Endothelial cell of umbilical vein (primary cell): ENCODE data around the gene RPS24. TPM values are rescaled to one million over a fixed set of nuclear protein-coding genes. Genes with fewer than 3 reads are reported as not detected.

ENCODE experiments used
- BruUV-seq: library from RNA; stranded (reverse); fragments of 400-500 nt; replicated peaks from 2 replicates; lab custom pipeline; 2021; lab: Mats Ljungman, UMichigan
- CTCF ChIA-PET: fragments of 300-600, 350-600 bp; sonication (Branson Sonifier 250); formaldehyde crosslinking; loops from one replicate; lab custom pipeline; 2021; ENCODE audit warnings: antibody characterized with exemption, inconsistent platforms; lab: Charles Lee
- POLR2A ChIA-PET: fragments of 300-600, 350-600 bp; sonication (Branson Sonifier 250); formaldehyde crosslinking; loops from one replicate; lab custom pipeline; 2021; ENCODE audit warnings: antibody characterized with exemption, inconsistent platforms; lab: Charles Lee
- DNase-seq: peaks from one replicate; pipeline ENCODE4 v3.0.0-alpha.2; 2011; ENCODE audit warnings: low read depth, low spot score
- FAIRE-seq: peaks from 2 replicates; lab custom pipeline; 2011; peaks lifted over from hg19 to GRCh38; lab: Jason Lieb, UNC
- H2AFZ ChIP-seq: 2 replicates; pipeline ENCODE4 v1.6.0; 2012; ENCODE audit warnings: low read depth, low read length, control low read depth, inconsistent platforms
- H3K27ac ChIP-seq: 2 replicates; pipeline ENCODE4 v1.5.1; 2011; ENCODE audit warnings: low read depth, mild to moderate bottlenecking, control low read depth, low read length, moderate library complexity; ENCODE audit not compliant: insufficient read depth
- H3K27me3 ChIP-seq, 2 experiments: 2 replicates each; pipeline versions ENCODE4 v1.6.0 to v1.6.1; 2011; ENCODE audit warnings: low read length in 2 of 2, mixed read lengths in 1 of 2; ENCODE audit not compliant: control insufficient read depth in 2 of 2, insufficient read depth in 2 of 2
- H3K36me3 ChIP-seq, 2 experiments: 2 replicates in 1 of 2; 3 replicates in 1 of 2; pipeline ENCODE4 v1.5.1; 2011; ENCODE audit warnings: low read length in 2 of 2, mild to moderate bottlenecking in 1 of 2, moderate library complexity in 1 of 2; ENCODE audit not compliant: control insufficient read depth in 2 of 2, insufficient read depth in 2 of 2; ENCODE audit errors: extremely low read depth in 1 of 2
- H3K4me1 ChIP-seq: 3 replicates; pipeline ENCODE4 v1.5.1; 2011; ENCODE audit warnings: mild to moderate bottlenecking, low read length; ENCODE audit not compliant: control insufficient read depth, insufficient read depth; ENCODE audit errors: extremely low read depth
- H3K4me2 ChIP-seq: 2 replicates; pipeline ENCODE4 v1.6.1; 2011; ENCODE audit warnings: low read length, control low read depth, mixed read lengths; ENCODE audit not compliant: insufficient read depth
- H3K4me3 ChIP-seq, 3 experiments: fragments of 200-600 bp in 1 of 3; sonication (generic), shearing (Covaris generic) in 1 of 3; replicated peaks in 1 of 3; 2 replicates each; pipeline ENCODE4 v1.5.1; 2011 to 2016; ENCODE audit warnings: control low read depth in 3 of 3, low read length in 3 of 3, mild to moderate bottlenecking in 2 of 3, inconsistent platforms in 1 of 3, low read depth in 1 of 3, moderate library complexity in 1 of 3; ENCODE audit not compliant: insufficient read depth in 1 of 3
- H3K79me2 ChIP-seq: 2 replicates; pipeline ENCODE4 v1.6.0; 2012; ENCODE audit warnings: low read length, inconsistent platforms; ENCODE audit not compliant: control insufficient read depth, insufficient read depth
- H3K9ac ChIP-seq: replicated peaks from 2 replicates; pipeline ENCODE3; 2011; ENCODE audit warnings: low read length, control low read depth; ENCODE audit not compliant: insufficient read depth; ENCODE audit errors: extremely low read depth
- H3K9me1 ChIP-seq: replicated peaks from 3 replicates; pipeline ENCODE4 v1.6.0; 2011; ENCODE audit warnings: mild to moderate bottlenecking, low read length; ENCODE audit not compliant: control insufficient read depth, insufficient read depth; ENCODE audit errors: extremely low read depth
- H3K9me3 ChIP-seq: replicated peaks from 2 replicates; pipeline ENCODE4 v1.5.1; 2012; ENCODE audit warnings: low read length, inconsistent platforms; ENCODE audit not compliant: control insufficient read depth, insufficient read depth
- H4K20me1 ChIP-seq: replicated peaks from 2 replicates; pipeline ENCODE3; 2011; ENCODE audit warnings: mild to moderate bottlenecking, low read length; ENCODE audit not compliant: control insufficient read depth, insufficient read depth; ENCODE audit errors: extremely low read depth
- CTCF ChIP-seq, 2 donors: IDR thresholded peaks; 1 replicate in 1 of 2; 2 replicates in 1 of 2; pipeline ENCODE4 v1.5.1; 2011; ENCODE audit warnings: low read length in 2 of 2, mild to moderate bottlenecking in 2 of 2, moderate library complexity in 2 of 2, control low read depth in 1 of 2, inconsistent platforms in 1 of 2, low read depth in 1 of 2; ENCODE audit not compliant: insufficient read depth in 1 of 2; ENCODE audit errors: extremely low read depth in 1 of 2
- EZH2 ChIP-seq: IDR thresholded peaks from 2 replicates; pipeline ENCODE4 v1.6.1; 2012; ENCODE audit warnings: borderline replicate concordance, low read depth, mild to moderate bottlenecking, moderate library complexity, low read length, inconsistent platforms; ENCODE audit not compliant: severe bottlenecking
- FOS ChIP-seq: IDR thresholded peaks from 2 replicates; pipeline ENCODE4 v1.6.1; 2011; ENCODE audit warnings: mild to moderate bottlenecking, low read length, moderate library complexity, borderline replicate concordance; ENCODE audit not compliant: insufficient read depth
- GATA2 ChIP-seq: IDR thresholded peaks from 2 replicates; pipeline ENCODE4 v1.7.0; 2011; ENCODE audit warnings: low read depth, mild to moderate bottlenecking, moderate library complexity, mixed read lengths, low read length; ENCODE audit not compliant: insufficient read length, insufficient read depth
- JUN ChIP-seq: IDR thresholded peaks from 2 replicates; pipeline ENCODE4 v1.6.1; 2011; ENCODE audit warnings: borderline replicate concordance, low read depth; ENCODE audit not compliant: insufficient read length, insufficient read depth
- MAX ChIP-seq: IDR thresholded peaks from 2 replicates; pipeline ENCODE4 v1.6.1; 2011; ENCODE audit not compliant: insufficient read depth, insufficient read length
- MYC ChIP-seq: IDR thresholded peaks from one replicate; pipeline ENCODE4 v1.6.1; 2011; ENCODE audit warnings: mild to moderate bottlenecking, low read depth, low read length
- POLR2A ChIP-seq: IDR thresholded peaks from 2 replicates; pipeline ENCODE4 v1.6.1; 2012; ENCODE audit warnings: low read depth, mild to moderate bottlenecking, control low read depth, low read length
- POLR2AphosphoS5 ChIP-seq: IDR thresholded peaks from 2 replicates; pipeline ENCODE4 v1.6.1; 2012; ENCODE audit warnings: low read depth, mild to moderate bottlenecking, control low read depth, low read length, moderate library complexity; ENCODE audit not compliant: insufficient read depth
- dilution Hi-C: fragments of 300-500 bp; cut with MboI; formaldehyde crosslinking; loops from one replicate; pipeline ENCODE4 v1.15.0; 2019; ENCODE audit warnings: low sequenced_read_pairs; ENCODE audit not compliant: extremely low pct_ligation_motif_present
- intact Hi-C: fragments of 100-400 bp; cut with micrococcal nuclease; formaldehyde crosslinking; loops from one replicate; pipeline ENCODE4 v1.10.0; 2022
- polyA plus RNA-seq, 4 experiments: library from polyadenylated mRNA; depleted of rRNA in 3 of 4; stranded (reverse) in 3 of 4; unstranded in 1 of 4; fragments of >200 nt; gene quantifications; 2 replicates each; pipeline versions ENCODE4 v1.2.1 to v1.2.3, GENCODE V29; 2011 to 2012; ENCODE audit warnings: missing spikeins in 1 of 4
- total RNA-seq: library from RNA; stranded (reverse); gene quantifications from 2 replicates; pipeline ENCODE4 v1.2.3, GENCODE V29; 2021

The RPS24 gene
- total and polyA plus RNA-seq, 2 donors (not counting 3 experiments of a cell fraction or from before 2014, with no cell fraction given), result 1,446 to 2,326 TPM

- peaks cover 37 to 51% of the 10 kb centered on the region in 2 experiments for H3K36me3 ChIP-seq
- no peak overlapping the region for H3K4me2 ChIP-seq
- H3K4me3 ChIP-seq, result no peak overlapping the region
- intact Hi-C loops (no loop called here), dilution Hi-C loops (no loop called here)
- BruUV-seq, result no TSS peak
- POLR2A ChIA-PET, result no interaction called here
- H3K9ac ChIP-seq, result no peak overlapping the region
- peaks cover 14% of the 10 kb centered on the region for H3K4me1 ChIP-seq
- no peaks in the 10 kb centered on the region for H4K20me1 ChIP-seq
- H2AFZ ChIP-seq, result no peak overlapping the region
- DNase-seq (no peak), FAIRE-seq (no peak)
- no peaks in the 10 kb centered on the region for H3K27me3 ChIP-seq
- H3K9me3 ChIP-seq, result no peaks in the 10 kb centered on the region
- CTCF ChIA-PET, result interaction anchor here (1.2 kb wide), 1 partner anchor 175 kb away, joined by 3 read pairs; no protein-coding TSS in a partner anchor
- no peak overlapping the region for H3K27ac ChIP-seq
- TF ChIP-seq EZH2 (no peak), CTCF (IDR thresholded peaks at IDR 0.05; ENCODE audit: extremely low read depth in 1 of 2, insufficient read depth in 1 of 2, low read depth in 1 of 2, low read length in 2 of 2) (no peak), GATA2 (no peak), JUN (no peak), MYC (no peak), FOS (no peak), MAX (no peak), POLR2A (no peak), POLR2AphosphoS5 (no peak)
- H3K9me1 ChIP-seq, result no peaks in the 10 kb centered on the region
- H3K79me2 ChIP-seq, result no peaks in the 10 kb centered on the region
These were observed 12.5 kb upstream of the RPS24 start for GRCh38 chr10:78021201-78021600.
